ENCODE measurements around the gene RAB40B.

GRCh38 chr17:82686366-82687324, 11.9 kb downstream of the RAB40B start:
- TF ChIP-seq POLR2A (IDR thresholded peaks at IDR 0.05) (no peak), CTCF (IDR thresholded peaks at IDR 0.05 in 4 of 5, conservative IDR thresholded peaks at IDR 0.05 in 1 of 5) (no peak)

Data from gastrocnemius medialis (tissue), 4 donors.